GM21825 (cell line): ENCODE data around the gene FAM98C.

Source experiments
- ATAC-seq: cut with Tn5 transposase; IDR thresholded peaks from one replicate; pipeline ENCODE4 v1.9.1; 2021; ENCODE audit warnings: mild to moderate bottlenecking, moderate library complexity; ENCODE audit not compliant: unreplicated experiment

The FAM98C gene

DNA sequence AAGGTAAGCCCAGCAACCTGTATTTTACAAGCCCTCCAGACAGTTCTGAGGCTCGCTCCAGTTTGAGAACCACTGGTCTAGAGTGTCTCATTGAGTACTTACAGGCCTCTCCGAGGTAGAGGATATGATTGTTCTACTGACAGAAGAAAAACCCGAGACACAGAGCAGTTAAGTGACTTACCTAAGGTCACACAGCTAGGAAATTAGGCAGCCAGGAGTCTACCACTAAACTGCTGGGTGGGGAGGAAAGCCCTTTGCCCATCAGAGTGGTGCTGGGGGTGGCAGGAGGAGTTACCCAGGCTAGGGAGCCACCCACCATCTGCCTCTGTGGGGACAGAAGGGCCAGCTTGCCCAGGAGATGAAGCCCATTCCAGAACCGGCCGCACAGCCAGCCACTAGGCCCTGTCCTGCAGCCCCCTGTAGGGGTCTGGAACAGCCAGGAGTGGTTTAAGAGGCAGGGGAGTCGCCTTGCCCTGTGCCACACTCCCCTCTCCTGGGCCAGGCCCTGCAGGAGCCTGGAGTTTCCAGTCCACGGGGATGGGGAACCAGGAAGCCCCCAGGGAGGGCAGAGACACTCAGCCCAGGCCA, 22.4 kb downstream of the FAM98C start:
- no peak for ATAC-seq

- ATAC-seq, result no peak
Measured at GRCh38 chr19:38425810-38426466, 23.0 kb downstream of the FAM98C start, which contains the start of gene RASGRP4. Gene RASGRP4, minus strand, starts transcription at chr19:38426219. Its CDS starts 128 bp downstream, at chr19:38426091.

DNA sequence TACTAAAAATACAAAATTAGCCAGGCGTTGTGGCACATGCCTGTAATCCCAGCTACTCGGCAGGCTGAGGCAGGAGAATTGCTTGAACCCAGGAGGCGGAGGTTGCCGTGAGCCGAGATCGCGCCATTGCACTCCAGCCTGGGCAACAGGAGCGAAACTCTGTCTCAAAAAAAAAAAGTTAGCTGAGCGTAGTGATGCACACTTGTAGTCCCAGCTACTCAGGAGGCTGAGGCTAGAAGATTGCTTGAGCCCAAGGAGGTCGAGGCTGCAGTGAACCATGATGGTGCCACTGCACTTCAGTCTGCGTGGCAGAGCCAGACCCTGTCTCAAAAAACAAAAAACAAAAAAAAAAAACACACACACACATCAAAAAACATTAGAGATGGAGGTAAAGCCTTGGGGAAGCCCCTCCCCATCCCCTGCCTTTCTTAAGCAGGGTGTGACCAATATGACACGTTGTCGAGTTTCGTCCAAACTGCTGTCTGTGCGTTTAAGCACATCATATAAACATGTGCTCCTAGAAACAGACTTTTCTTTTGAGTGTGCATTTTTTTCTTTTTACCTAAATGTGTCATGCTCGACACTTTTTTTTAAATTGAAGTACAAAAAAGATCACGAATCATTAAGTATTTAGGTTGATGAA, 24.3 kb downstream of the FAM98C start:
- ATAC-seq, result peak; percentile 57

- no peak for ATAC-seq
Measured at GRCh38 chr19:38429055-38429810, 26.3 kb downstream of the FAM98C start.

DNA sequence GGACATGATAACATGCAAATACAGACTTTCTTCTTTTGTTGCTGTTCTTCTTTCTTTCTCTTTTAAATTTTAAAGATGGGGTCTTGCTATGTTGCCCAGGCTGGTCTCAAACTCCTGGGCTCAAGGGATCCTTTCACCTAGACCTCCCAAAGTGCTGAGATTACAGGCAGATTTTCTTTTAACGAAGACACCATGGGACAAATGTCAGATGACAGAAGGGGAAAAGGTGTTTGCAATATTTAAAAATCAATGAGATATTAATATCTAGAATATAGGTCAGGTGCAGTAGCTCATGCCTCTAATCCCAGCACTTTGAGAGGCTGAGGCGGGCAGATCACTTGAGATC, 26.9 kb downstream of the FAM98C start:
- ATAC-seq, result no peak

GRCh38 chr19:38430931-38431330, 28.0 kb downstream of the FAM98C start:
- no peak for ATAC-seq

- no peak for ATAC-seq
Measured at GRCh38 chr19:38433268-38433733, 30.4 kb downstream of the FAM98C start, which contains the start of gene RYR1. Gene RYR1, plus strand, starts transcription at chr19:38433691. Its CDS starts 139 bp downstream, at chr19:38433830.

DNA sequence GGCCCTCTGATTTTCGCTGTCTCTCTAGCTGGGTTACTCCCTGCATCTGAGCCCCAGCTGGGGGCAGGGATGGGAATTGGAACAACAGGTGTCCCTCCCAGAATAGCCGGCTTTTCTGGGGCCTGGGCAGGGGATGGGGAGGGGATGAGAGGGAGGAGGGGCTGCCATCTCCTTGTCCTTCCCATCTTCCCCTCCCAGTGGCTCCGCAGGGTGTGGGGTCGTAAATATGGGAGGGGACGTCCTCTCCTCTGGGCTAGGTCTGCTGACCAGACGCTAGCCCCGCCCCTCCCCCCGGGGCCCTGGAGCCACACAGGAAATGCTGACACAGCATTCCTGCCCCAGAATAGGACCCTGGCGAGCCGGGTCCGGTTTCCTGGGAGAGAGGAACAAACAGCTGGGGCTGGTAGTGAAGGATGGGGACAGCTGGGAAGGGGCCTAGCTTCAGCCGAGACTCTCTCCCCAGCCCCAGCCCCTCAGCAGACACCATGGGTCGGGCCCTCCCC, 31.7 kb downstream of the FAM98C start:
- ATAC-seq, result no peak

- ATAC-seq, result no peak
Measured at GRCh38 chr19:38437295-38437694, 34.4 kb downstream of the FAM98C start.

DNA sequence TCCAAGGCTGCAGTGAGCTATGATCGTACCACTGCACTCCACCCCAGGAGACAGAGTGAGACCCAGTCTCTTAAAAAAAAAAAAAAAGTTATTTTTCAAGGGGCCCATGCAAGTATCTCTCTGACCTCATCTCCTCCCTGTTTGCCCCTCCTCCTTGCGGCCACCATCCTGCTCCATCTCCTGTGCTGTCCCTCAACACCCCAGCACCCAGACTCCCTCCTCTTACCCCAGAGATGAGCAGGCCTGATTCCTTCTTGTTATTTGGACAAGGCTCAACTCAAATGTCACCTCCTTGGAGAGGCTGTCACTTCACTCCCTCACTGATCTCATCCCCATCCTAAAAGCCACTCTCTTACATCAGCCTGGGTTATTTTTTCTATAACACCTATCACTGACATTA, 35.0 kb downstream of the FAM98C start:
- ATAC-seq, result no peak

- no peak for ATAC-seq
Measured at GRCh38 chr19:38440592-38440991, 37.7 kb downstream of the FAM98C start.

DNA sequence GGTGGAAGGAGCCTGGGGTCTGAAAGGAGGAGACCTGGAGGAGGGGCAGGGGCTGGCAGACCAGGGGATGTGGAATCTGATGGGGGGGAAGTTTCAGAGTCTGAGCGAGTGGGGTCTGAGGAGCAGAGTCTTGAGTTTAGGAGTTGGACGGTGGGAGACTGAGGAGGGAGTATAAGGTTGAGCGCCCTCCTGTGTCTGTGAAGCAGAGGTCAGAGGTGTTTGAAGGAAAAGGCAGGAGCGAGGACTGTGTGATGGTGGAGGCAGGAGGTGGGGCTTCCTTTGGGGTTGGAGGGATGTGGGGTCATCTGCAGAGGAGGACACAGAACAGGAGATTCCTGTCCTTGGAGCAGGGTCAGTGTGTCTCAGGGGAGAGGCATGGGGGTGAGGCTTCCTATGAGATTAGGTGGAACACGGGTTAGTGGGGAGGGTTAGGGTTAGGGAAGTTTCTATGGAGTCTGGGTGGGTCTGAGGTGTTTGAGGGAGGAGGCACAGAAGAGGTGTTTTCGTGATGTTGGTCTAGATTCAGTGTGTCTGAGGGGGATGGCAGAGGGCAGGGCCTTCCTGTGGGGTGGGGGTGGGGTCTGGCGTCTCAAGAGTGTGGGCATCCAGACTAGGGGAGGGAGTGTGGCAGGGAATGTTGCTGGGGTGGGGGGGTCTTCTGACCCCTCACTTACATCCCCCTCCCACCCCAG, 38.9 kb downstream of the FAM98C start:
- no peak for ATAC-seq

- no peak for ATAC-seq
Measured at GRCh38 chr19:38442736-38443135, 39.8 kb downstream of the FAM98C start.

GRCh38 chr19:38443458-38443999, 40.6 kb downstream of the FAM98C start:
- ATAC-seq, result no peak

DNA sequence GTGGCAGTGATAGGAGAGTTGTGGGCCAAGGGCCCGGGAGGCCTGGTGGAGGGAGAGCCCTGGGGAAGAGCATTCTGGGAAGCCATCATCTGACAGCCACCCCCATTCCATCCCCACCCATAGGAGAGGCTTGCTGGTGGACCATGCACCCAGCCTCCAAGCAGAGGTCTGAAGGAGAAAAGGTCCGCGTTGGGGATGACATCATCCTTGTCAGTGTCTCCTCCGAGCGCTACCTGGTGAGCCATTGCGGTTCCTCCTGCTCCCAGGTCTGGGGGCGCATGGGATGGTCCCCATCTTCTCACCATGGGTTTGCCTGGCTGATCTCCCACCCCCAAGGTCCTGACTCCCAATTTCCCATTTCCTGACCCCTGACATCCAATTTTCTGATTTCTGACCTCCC, 41.1 kb downstream of the FAM98C start:
- ATAC-seq, result no peak

DNA sequence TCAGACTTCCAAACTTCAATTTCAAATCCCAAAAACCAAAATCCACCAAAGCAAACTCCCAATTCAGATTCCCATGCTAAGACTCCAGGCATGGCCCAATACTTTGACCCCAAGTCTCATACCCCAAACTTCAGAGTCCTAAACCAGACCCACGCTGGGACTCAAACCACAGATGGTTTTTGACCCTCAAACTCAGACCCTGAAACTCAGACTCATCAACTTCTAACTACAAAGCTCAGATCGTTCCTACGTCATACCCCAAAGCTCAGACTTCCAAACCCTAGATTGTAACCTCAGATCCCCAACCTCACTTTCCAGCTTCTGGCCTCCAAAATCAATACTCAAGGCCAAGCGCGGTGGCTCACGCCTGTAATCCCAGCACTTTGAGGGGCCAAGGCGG, 42.5 kb downstream of the FAM98C start:
- no peak for ATAC-seq

DNA sequence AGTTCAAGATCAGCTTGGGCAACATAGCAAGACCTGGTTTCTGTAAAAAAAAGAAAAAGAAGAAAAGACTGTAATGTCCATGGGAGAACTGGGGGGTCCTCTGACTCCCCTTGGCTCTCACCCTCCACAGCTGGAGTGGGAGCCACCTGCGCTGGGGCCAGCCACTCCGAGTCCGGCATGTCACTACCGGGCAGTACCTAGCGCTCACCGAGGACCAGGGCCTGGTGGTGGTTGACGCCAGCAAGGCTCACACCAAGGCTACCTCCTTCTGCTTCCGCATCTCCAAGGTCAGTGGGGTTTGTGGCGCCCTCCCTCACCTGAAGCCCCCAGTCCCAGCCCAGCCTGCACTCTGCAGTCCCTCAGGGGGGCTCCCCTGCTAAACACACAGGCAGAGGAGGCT, 45.3 kb downstream of the FAM98C start:
- ATAC-seq, result no peak

- no peak for ATAC-seq
Measured at GRCh38 chr19:38449518-38449917, 46.6 kb downstream of the FAM98C start.

DNA sequence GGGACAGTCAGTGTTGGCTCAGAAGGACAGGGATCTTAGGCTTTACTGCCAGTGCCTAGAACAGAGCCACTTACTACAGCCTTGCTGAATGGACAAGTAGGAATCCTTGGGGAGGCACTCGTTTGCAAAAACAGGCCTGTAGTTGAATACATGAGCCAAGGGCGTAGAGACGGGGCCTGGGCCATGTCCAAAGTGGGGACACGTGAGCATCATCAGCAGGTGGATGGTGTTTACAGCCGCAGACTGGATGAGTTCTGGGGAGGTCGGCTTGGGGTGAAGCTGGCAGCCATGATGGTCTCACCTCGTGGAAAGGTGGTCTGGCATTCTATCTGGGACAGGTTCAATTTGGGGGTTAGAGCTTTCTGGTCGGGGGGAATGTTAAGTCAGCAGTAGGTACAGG, 48.1 kb downstream of the FAM98C start:
- ATAC-seq, result no peak

DNA sequence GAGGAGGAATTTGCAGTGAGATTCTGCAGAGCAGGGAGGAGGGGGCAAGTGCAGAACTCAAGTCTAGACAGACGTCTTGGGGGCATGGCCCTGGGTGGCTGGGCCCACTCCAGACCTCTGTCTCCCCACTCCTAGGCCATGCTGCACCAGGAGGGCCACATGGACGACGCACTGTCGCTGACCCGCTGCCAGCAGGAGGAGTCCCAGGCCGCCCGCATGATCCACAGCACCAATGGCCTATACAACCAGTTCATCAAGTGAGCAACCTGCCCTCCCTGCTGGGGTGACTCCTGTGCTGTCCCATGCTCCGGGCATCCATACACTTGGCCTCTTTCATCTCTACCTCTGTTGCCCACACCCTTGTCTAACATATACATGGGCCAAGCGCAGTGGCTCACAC, 48.7 kb downstream of the FAM98C start:
- ATAC-seq, result no peak
